Breast epithelium (tissue), 4 donors: ENCODE data around the gene RAB27B. TPM values are rescaled to one million over a fixed set of nuclear protein-coding genes. Genes with fewer than 3 reads are reported as not detected.

Source experiments
- DNase-seq, 2 donors: peaks; one replicate each; pipeline ENCODE4 v3.0.0-alpha.2; 2019; ENCODE audit warnings: low spot score in 2 of 2
- H3K27ac ChIP-seq, 2 donors: fragments of 200-600 bp; sonication (generic) in 1 of 2; one replicate each; pipeline ENCODE4 v1.5.1; 2016 to 2019; ENCODE audit warnings: mild to moderate bottlenecking in 1 of 2
- H3K27me3 ChIP-seq, 2 donors: fragments of 200-600 bp; sonication (generic) in 1 of 2; one replicate each; pipeline versions ENCODE4 v1.5.1 to v1.6.0; 2017 to 2019; ENCODE audit warnings: control low read depth in 1 of 2, mild to moderate bottlenecking in 1 of 2
- H3K36me3 ChIP-seq: fragments of 200-600 bp; one replicate; pipeline ENCODE4 v1.5.1; 2019
- H3K4me1 ChIP-seq, 2 donors: fragments of 200-600 bp; sonication (generic); one replicate each; pipeline ENCODE4 v1.5.1; 2016 to 2019; ENCODE audit warnings: control low read depth in 1 of 2
- H3K4me3 ChIP-seq, 3 donors: fragments of 200-600 bp; sonication (generic); 1 replicate in 2 of 3; 2 replicates in 1 of 3; pipeline ENCODE4 v1.5.1; 2016 to 2019; ENCODE audit warnings: mild to moderate bottlenecking in 3 of 3, moderate library complexity in 2 of 3
- H3K9me3 ChIP-seq, 2 donors: fragments of 200-600 bp; sonication (generic) in 1 of 2; one replicate each; pipeline ENCODE4 v1.5.1; 2016 to 2019; ENCODE audit warnings: control low read depth in 1 of 2
- CTCF ChIP-seq, 3 donors: fragments of 450-650 bp; IDR thresholded peaks; one replicate each; pipeline ENCODE4 v1.5.1; 2016 to 2017; ENCODE audit warnings: antibody characterized with exemption in 3 of 3, mild to moderate bottlenecking in 3 of 3, moderate library complexity in 3 of 3
- POLR2A ChIP-seq: fragments of 450-650 bp; IDR thresholded peaks from one replicate; pipeline ENCODE4 v1.6.1; 2016; ENCODE audit warnings: antibody characterized with exemption, mild to moderate bottlenecking, moderate library complexity
- POLR2AphosphoS5 ChIP-seq, 3 donors: sonication (generic); formaldehyde crosslinking; IDR thresholded peaks; one replicate each; pipeline ENCODE4 v1.6.1; 2017; ENCODE audit warnings: antibody characterized with exemption in 3 of 3
- intact Hi-C: fragments of 100-400 bp; cut with DNase I; formaldehyde crosslinking; loops from one replicate; pipeline ENCODE4 v1.15.1; 2023; ENCODE audit warnings: low total_unique reads
- total RNA-seq, 3 donors: library from RNA; depleted of rRNA; stranded (reverse); fragments of >200 nt; gene quantifications; one replicate each; pipeline ENCODE4 v1.1.0, GENCODE V29; 2016

Gene RAB27B
- total RNA-seq, 3 donors from 2014 or later = 1.1 to 24.6 (median 11.8) TPM

- Histone ChIP-seq H3K4me1 (no peaks in the 10 kb centered on the region), H3K4me3 (no peak overlapping the region), H3K27me3 (no peaks in the 10 kb centered on the region), H3K27ac (no peak overlapping the region), H3K9me3 (no peaks in the 10 kb centered on the region), H3K36me3 (no peaks in the 10 kb centered on the region)
- no peak for TF ChIP-seq POLR2AphosphoS5 (IDR thresholded peaks at IDR 0.05)
- no peak for TF ChIP-seq POLR2A
- no peak for TF ChIP-seq CTCF (IDR thresholded peaks at IDR 0.05)
- no peak for DNase-seq
- intact Hi-C loops = no loop called here
Measured at GRCh38 chr18:54881229-54881768, 53.0 kb downstream of the RAB27B start.

- no peak overlapping the region for H3K27ac ChIP-seq
Measured at GRCh38 chr18:54882318-54882717, 54.0 kb downstream of the RAB27B start.

GRCh38 chr18:54883816-54884604 lies 55.7 kb downstream of the RAB27B start:
- Histone ChIP-seq H3K27me3 (no peaks in the 10 kb centered on the region), H3K4me3 (no peak overlapping the region), H3K9me3 (no peaks in the 10 kb centered on the region), H3K27ac (no peak overlapping the region), H3K36me3 (no peaks in the 10 kb centered on the region), H3K4me1 (no peaks in the 10 kb centered on the region)
- no peak for DNase-seq
- no peak for TF ChIP-seq CTCF (IDR thresholded peaks at IDR 0.05)
- TF ChIP-seq POLR2AphosphoS5 (IDR thresholded peaks at IDR 0.05) = no peak
- no peak for TF ChIP-seq POLR2A
- intact Hi-C loops = no loop called here

More at GRCh38 chr18:54882318-54882717, 54.0 kb downstream of the RAB27B start:
- Histone ChIP-seq H3K27me3 (no peaks in the 10 kb centered on the region), H3K36me3 (no peaks in the 10 kb centered on the region), H3K4me1 (no peaks in the 10 kb centered on the region), H3K4me3 (no peak overlapping the region), H3K9me3 (no peaks in the 10 kb centered on the region)
- DNase-seq = no peak
- intact Hi-C loops = no loop called here
- TF ChIP-seq CTCF (IDR thresholded peaks at IDR 0.05) = no peak
- TF ChIP-seq POLR2AphosphoS5 (IDR thresholded peaks at IDR 0.05) = no peak
- no peak for TF ChIP-seq POLR2A

- TF ChIP-seq CTCF (IDR thresholded peaks at IDR 0.05) (no peak), POLR2A (no peak), POLR2AphosphoS5 (IDR thresholded peaks at IDR 0.05) (no peak)
- no peaks in the 10 kb centered on the region for H3K4me1 ChIP-seq
- H3K9me3 ChIP-seq = no peaks in the 10 kb centered on the region
- intact Hi-C loops = no loop called here
- H3K36me3 ChIP-seq = no peaks in the 10 kb centered on the region
- DNase-seq = no peak
- H3K27ac ChIP-seq = no peak overlapping the region
- H3K27me3 ChIP-seq = no peaks in the 10 kb centered on the region
- no peak overlapping the region for H3K4me3 ChIP-seq
Measured at GRCh38 chr18:54888378-54888777, 60.1 kb downstream of the RAB27B start.

- DNase-seq = no peak
- H3K9me3 ChIP-seq = no peaks in the 10 kb centered on the region
- TF ChIP-seq POLR2AphosphoS5 (IDR thresholded peaks at IDR 0.05) = no peak
- TF ChIP-seq POLR2A = no peak
- TF ChIP-seq CTCF (IDR thresholded peaks at IDR 0.05) = no peak
- no peak overlapping the region for H3K27ac ChIP-seq
- H3K36me3 ChIP-seq = no peaks in the 10 kb centered on the region
- H3K27me3 ChIP-seq = no peaks in the 10 kb centered on the region
- intact Hi-C loops = no loop called here
- H3K4me1 ChIP-seq = no peaks in the 10 kb centered on the region
- H3K4me3 ChIP-seq = no peak overlapping the region
Measured at GRCh38 chr18:54888933-54889332, 60.7 kb downstream of the RAB27B start.
